ENCODE data around the gene AGBL4.

- no peak for TF ChIP-seq POLR2A (IDR thresholded peaks at IDR 0.05)
- no peak for TF ChIP-seq POLR2AphosphoS5 (IDR thresholded peaks at IDR 0.05)
Measured at GRCh38 chr1:49337251-49337650, 686.5 kb downstream of the AGBL4 start.
